ENCODE results near the gene SGCE.
A peak's percentile ranks its signal among the peaks of the same experiment; 100 is the strongest.

The SGCE gene

GRCh38 chr7:94649450-94649849 lies 6.5 kb downstream of the SGCE start:
- Mint-ChIP-seq H3K4me3 (no peak overlapping the region), H3K27me3 (peaks cover 67% of the 10 kb centered on the region), H3K9me3 (no peaks in the 10 kb centered on the region), H3K27ac (no peak overlapping the region), H3K36me3 (ENCODE audit: low read depth) (no peaks in the 10 kb centered on the region), H3K4me1 (ENCODE audit: low read depth) (no peaks in the 10 kb centered on the region)
- DNase-seq: no peak

- Mint-ChIP-seq H3K36me3 (ENCODE audit: low read depth) (no peaks in the 10 kb centered on the region), H3K4me3 (no peak overlapping the region), H3K27me3 (peaks cover 67% of the 10 kb centered on the region), H3K9me3 (no peaks in the 10 kb centered on the region), H3K4me1 (ENCODE audit: low read depth) (no peaks in the 10 kb centered on the region), H3K27ac (no peak overlapping the region)
- DNase-seq: no peak
These were observed 7.2 kb downstream of the SGCE start for GRCh38 chr7:94648731-94649130.

DNA sequence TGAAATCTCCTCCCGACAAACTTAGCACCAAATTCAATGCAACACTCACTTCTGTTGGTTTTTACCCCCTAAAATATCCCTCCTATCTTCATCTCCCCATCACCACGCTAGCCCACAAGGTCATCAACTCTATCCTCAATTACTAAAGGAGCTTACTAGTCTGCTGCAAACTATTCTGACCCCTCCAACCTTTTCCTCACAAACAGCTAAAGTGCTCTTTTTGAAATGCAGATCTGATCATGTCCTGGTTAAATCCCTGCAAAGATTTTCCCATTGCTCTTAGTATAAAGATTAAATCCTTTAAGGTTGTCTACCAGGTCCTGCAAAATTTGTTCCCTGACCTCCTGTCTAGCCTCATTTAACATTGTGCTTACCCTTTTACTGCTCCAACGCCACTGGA lies 8.6 kb downstream of the SGCE start:
- Mint-ChIP-seq H3K9me3 (no peaks in the 10 kb centered on the region), H3K4me3 (no peak overlapping the region), H3K4me1 (ENCODE audit: low read depth) (no peaks in the 10 kb centered on the region), H3K27ac (no peak overlapping the region), H3K36me3 (ENCODE audit: low read depth) (no peaks in the 10 kb centered on the region), H3K27me3 (peaks cover 74% of the 10 kb centered on the region)
- no peak for DNase-seq

DNA sequence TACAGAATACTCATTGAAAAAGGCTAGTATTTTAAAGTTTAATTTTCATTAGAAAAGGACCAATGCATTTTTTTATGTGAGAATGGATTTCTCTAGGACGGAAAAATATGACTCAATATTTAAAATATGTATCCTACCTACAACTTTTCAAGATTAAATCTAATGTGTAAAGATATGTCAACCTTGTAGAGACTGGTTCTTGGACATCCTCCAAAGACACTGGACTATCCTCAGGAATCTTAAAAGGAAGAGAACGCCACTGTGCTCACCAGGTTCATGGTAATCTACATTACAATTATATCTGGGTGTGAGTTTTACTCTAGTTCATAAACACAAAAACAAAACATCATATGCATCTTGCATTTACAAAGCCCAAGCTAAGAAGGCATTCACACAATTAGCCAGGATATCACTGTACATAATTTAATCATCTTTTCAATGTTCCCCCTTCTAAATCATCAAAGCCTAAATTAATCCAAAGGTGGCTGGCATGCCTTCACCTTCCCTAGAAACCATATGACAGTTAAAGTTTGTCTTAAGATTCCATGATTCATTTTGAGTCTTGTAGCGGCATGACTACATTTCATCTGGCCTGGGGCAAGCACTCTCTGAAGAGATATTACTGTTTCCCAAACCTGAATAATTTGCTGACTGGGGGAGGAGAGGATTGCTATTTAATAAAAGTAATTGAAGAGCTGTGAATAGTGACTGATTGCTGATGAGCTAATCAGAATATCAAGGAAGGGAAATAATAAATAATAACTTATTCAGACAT lies 12.0 kb downstream of the SGCE start:
- H3K4me3 Mint-ChIP-seq: no peak overlapping the region

GRCh38 chr7:94642838-94643653 lies 12.9 kb downstream of the SGCE start:
- no peaks in the 10 kb centered on the region for H3K4me1 Mint-ChIP-seq (ENCODE audit: low read depth)
- H3K36me3 Mint-ChIP-seq (ENCODE audit: low read depth): no peaks in the 10 kb centered on the region
- no peak overlapping the region for H3K4me3 Mint-ChIP-seq
- no peaks in the 10 kb centered on the region for H3K9me3 Mint-ChIP-seq
- no peak overlapping the region for H3K27ac Mint-ChIP-seq
- peaks cover 58% of the 10 kb centered on the region for H3K27me3 Mint-ChIP-seq
- DNase-seq: no peak

More for the DNA sequence above, 12.0 kb downstream of the SGCE start:
- DNase-seq: no peak
- peaks cover 63% of the 10 kb centered on the region for H3K27me3 Mint-ChIP-seq
- H3K9me3 Mint-ChIP-seq: no peaks in the 10 kb centered on the region
- no peaks in the 10 kb centered on the region for H3K36me3 Mint-ChIP-seq (ENCODE audit: low read depth)
- H3K4me1 Mint-ChIP-seq (ENCODE audit: low read depth): no peaks in the 10 kb centered on the region
- no peak overlapping the region for H3K27ac Mint-ChIP-seq

DNA sequence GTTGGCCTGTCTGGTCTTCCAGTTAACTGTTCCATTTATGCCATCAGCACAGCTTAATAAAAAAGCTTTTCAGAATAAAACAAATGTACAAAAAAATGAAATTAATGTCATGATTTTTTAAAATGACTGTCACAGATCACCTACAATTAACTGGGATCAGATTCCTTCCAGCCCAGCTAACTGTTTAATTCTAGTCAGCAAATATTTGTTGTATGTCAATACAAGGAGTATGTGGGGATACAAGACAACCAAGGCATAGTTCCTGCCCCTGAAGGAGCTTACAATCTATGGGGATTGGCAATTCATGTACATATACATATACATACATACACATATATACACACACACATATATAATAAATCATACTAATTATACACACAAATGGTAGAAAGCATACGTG lies 16.5 kb downstream of the SGCE start:
- no peaks in the 10 kb centered on the region for H3K4me1 Mint-ChIP-seq (ENCODE audit: low read depth)
- H3K4me3 Mint-ChIP-seq: no peak overlapping the region
- peaks cover 55% of the 10 kb centered on the region for H3K27me3 Mint-ChIP-seq
- H3K27ac Mint-ChIP-seq: no peak overlapping the region
- no peaks in the 10 kb centered on the region for H3K36me3 Mint-ChIP-seq (ENCODE audit: low read depth)
- DNase-seq: no peak
- no peaks in the 10 kb centered on the region for H3K9me3 Mint-ChIP-seq

GRCh38 chr7:94635687-94636086 lies 20.2 kb downstream of the SGCE start:
- Mint-ChIP-seq H3K27ac (no peak overlapping the region), H3K4me1 (ENCODE audit: low read depth) (peaks cover 7% of the 10 kb centered on the region), H3K36me3 (ENCODE audit: low read depth) (no peaks in the 10 kb centered on the region), H3K4me3 (no peak overlapping the region), H3K9me3 (no peaks in the 10 kb centered on the region), H3K27me3 (peaks cover 35% of the 10 kb centered on the region)
- DNase-seq: no peak

GRCh38 chr7:94634502-94634901 lies 21.4 kb downstream of the SGCE start:
- Mint-ChIP-seq H3K4me3 (no peak overlapping the region), H3K27me3 (peaks cover 29% of the 10 kb centered on the region), H3K4me1 (ENCODE audit: low read depth) (peaks cover 7% of the 10 kb centered on the region), H3K27ac (no peak overlapping the region), H3K36me3 (ENCODE audit: low read depth) (no peaks in the 10 kb centered on the region), H3K9me3 (no peaks in the 10 kb centered on the region)
- no peak for DNase-seq

DNA sequence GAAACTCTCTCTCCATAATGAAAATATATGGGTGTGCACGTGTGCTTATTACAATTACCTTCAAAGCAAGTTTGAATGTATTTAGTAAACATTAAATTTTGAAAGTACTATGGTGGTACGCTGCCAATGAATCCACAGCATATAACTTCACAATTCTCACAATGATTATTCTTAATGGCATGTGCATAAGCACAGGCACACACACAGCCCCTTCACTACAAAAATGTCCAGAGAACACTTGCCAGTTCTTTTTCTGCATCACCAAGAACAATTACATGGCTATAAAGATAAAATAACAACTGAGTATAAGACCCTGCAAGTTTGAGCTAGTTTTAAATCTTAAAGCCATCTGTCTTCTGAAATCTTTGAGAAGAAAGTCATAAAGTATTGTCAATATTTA lies 22.2 kb downstream of the SGCE start:
- H3K4me1 Mint-ChIP-seq (ENCODE audit: low read depth): peaks cover 7% of the 10 kb centered on the region

GRCh38 chr7:94633014-94633341 lies 23.0 kb downstream of the SGCE start:
- Mint-ChIP-seq H3K4me3 (no peak overlapping the region), H3K27ac (no peak overlapping the region), H3K4me1 (ENCODE audit: low read depth) (peaks cover 7% of the 10 kb centered on the region), H3K27me3 (peaks cover 25% of the 10 kb centered on the region), H3K36me3 (ENCODE audit: low read depth) (no peaks in the 10 kb centered on the region), H3K9me3 (no peaks in the 10 kb centered on the region)
- DNase-seq: no peak

More for the DNA sequence above, 22.2 kb downstream of the SGCE start:
- DNase-seq: no peak
- H3K9me3 Mint-ChIP-seq: no peaks in the 10 kb centered on the region
- no peak overlapping the region for H3K4me3 Mint-ChIP-seq
- H3K27me3 Mint-ChIP-seq: peaks cover 27% of the 10 kb centered on the region
- no peak overlapping the region for H3K27ac Mint-ChIP-seq
- no peaks in the 10 kb centered on the region for H3K36me3 Mint-ChIP-seq (ENCODE audit: low read depth)

- DNase-seq: no peak
- H3K9me3 Mint-ChIP-seq: no peaks in the 10 kb centered on the region
- H3K27me3 Mint-ChIP-seq: peaks cover 21% of the 10 kb centered on the region
- H3K27ac Mint-ChIP-seq: no peak overlapping the region
- H3K36me3 Mint-ChIP-seq (ENCODE audit: low read depth): no peaks in the 10 kb centered on the region
- H3K4me3 Mint-ChIP-seq: no peak overlapping the region
- H3K4me1 Mint-ChIP-seq (ENCODE audit: low read depth): peaks cover 7% of the 10 kb centered on the region
These were observed 23.5 kb downstream of the SGCE start for GRCh38 chr7:94632338-94633013.

GRCh38 chr7:94630855-94631254 lies 25.1 kb downstream of the SGCE start:
- no peaks in the 10 kb centered on the region for H3K36me3 Mint-ChIP-seq (ENCODE audit: low read depth)
- no peak overlapping the region for H3K27ac Mint-ChIP-seq
- no peaks in the 10 kb centered on the region for H3K9me3 Mint-ChIP-seq
- H3K27me3 Mint-ChIP-seq: peaks cover 20% of the 10 kb centered on the region
- no peak for DNase-seq
- no peak overlapping the region for H3K4me3 Mint-ChIP-seq
- H3K4me1 Mint-ChIP-seq (ENCODE audit: low read depth): peaks cover 7% of the 10 kb centered on the region

GRCh38 chr7:94623820-94624219 lies 32.1 kb downstream of the SGCE start:
- H3K27ac Mint-ChIP-seq: no peak overlapping the region
- DNase-seq: no peak
- peaks cover 13% of the 10 kb centered on the region for H3K4me1 Mint-ChIP-seq (ENCODE audit: low read depth)
- no peaks in the 10 kb centered on the region for H3K9me3 Mint-ChIP-seq
- H3K4me3 Mint-ChIP-seq: no peak overlapping the region
- no peaks in the 10 kb centered on the region for H3K36me3 Mint-ChIP-seq (ENCODE audit: low read depth)
- H3K27me3 Mint-ChIP-seq: peaks cover 11% of the 10 kb centered on the region

GRCh38 chr7:94621120-94621519 lies 34.8 kb downstream of the SGCE start:
- H3K4me3 Mint-ChIP-seq: no peak overlapping the region
- peaks cover 13% of the 10 kb centered on the region for H3K4me1 Mint-ChIP-seq (ENCODE audit: low read depth)
- no peak overlapping the region for H3K27ac Mint-ChIP-seq
- H3K36me3 Mint-ChIP-seq (ENCODE audit: low read depth): no peaks in the 10 kb centered on the region
- no peak for DNase-seq
- H3K27me3 Mint-ChIP-seq: peaks cover 4% of the 10 kb centered on the region
- H3K9me3 Mint-ChIP-seq: no peaks in the 10 kb centered on the region

- Mint-ChIP-seq H3K9me3 (no peaks in the 10 kb centered on the region), H3K4me1 (ENCODE audit: low read depth) (peaks cover 13% of the 10 kb centered on the region), H3K27me3 (peaks cover under 1% of the 10 kb centered on the region), H3K4me3 (no peak overlapping the region), H3K36me3 (ENCODE audit: low read depth) (no peaks in the 10 kb centered on the region), H3K27ac (no peak overlapping the region)
- DNase-seq: peak; percentile 44
These were observed 35.2 kb downstream of the SGCE start for GRCh38 chr7:94620703-94621118.
